ENCODE data around the gene MRPL1. TPM values are rescaled to one million over a fixed set of nuclear protein-coding genes. Genes with fewer than 3 reads are reported as not detected.
"Not testable (repeated sequence)": the region's sequence is repeated elsewhere in the genome, so short reads cannot be mapped to it uniquely, and the experiment has no call there.

Gene MRPL1
- total RNA-seq, 1 experiment from 2014 or later, result 33.2 TPM

DNA sequence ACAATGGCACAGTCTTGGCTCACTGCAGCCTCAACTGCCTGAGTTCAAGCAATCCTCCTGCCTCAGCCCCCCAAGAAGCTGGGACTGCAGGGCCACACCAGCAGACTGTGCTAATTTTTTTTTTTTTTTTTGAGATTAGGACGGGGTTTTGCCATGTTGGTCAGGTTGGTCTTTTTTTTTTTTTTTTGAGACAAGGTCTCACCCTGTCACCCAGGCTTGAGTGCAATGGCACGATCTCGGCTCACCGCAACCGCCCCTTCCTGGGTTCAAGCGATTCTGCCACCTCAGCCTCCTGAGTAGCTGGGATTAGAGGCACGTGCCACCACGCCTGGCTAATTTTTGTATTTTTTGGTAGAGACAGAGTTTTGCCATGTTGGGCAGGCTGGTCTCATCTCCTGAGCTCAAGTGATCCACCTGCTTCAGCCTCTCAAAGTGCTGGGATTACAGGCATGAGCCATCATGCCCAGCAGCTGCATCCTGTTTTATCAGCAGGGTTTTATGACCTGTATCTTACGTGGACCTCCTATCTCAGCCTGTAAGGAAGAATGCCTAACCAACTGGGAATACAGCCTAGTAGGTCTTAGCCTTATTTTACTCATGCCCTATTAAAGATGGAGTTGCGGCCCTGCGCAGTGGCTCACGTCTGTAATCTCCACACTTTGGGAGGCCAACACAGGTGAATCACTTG is 13.2 kb upstream of the MRPL1 start:
- no peak for DNase-seq (ENCODE audit: low spot score)

DNA sequence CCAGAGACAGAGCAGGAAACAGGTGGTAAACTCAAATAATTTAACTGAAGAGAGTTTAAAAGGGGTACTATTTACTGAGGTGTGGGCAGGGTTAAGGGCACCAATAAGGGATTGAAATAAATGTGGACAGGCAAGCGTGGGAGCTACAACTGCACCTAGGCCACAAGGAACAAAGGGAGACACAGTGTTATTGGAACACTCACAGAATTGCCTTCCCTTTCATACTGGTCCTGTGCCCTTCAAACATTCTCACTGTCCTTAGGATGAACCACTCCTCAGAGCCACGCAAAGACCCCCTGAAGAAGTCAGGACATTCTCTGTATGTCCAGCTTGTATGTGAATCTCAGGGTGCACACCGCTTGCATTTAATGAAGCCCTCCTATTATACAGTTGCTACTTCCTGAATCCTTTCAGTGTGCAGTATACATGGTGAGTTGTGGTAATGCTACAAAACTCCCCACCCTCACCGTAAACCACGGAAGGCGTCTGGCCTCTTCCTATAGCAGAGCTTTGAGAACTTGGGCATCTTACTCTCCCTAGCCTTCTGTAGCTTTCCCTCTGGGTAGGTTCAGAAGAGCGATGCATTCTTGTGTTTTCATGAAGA is 9.6 kb upstream of the MRPL1 start:
- DNase-seq (ENCODE audit: low spot score), result no peak

DNA sequence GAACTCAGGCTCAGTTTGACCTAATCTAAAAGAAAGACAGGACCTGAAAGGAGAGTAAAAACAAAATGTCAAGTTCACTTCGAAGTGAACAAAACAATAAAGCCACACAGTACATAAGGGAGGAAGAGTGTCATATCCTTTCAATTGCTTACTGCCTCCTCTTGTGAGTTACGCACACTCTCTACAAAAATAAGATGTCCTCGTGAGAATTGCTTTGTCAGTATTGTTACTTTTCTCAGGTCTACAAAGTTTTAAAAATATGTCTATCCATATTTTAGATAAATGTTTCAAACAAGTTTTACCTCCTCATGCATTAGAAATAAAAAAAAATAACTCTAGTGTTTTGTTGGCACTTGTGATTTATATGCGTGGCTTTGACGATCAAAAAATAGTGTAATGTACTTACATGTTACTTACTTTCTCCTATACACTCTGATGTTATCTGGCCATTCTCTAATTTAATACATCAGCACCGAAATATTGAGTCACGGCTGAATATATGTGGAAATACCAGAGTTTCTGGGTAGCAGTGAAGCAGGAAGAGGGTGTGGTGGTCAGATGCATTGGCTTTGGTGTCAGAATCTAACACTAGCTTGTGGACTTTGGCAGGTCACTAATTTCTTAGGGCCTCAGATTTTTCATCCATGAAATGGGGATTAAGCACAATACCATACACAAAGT is 8.1 kb upstream of the MRPL1 start:
- DNase-seq (ENCODE audit: low spot score), result no peak

DNA sequence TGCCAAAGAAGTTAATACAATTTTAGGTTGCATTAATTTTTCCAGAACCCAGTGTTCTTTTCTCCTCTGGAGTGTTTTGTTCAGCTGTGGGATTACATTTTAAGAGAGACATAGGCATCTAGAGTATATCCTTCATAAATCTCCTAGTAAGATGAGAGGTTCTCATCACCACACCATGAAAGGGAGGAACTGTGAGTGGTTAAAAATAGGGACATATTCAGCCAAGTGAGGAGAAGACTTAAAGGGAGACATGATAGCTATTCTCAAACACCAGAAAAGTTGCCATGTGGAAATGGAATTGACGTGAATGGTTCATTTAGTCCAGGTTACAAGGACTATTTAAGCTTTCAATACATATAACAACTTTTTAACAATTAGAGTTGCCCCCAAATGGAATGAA is 6.5 kb upstream of the MRPL1 start:
- DNase-seq (ENCODE audit: low spot score), result no peak

DNA sequence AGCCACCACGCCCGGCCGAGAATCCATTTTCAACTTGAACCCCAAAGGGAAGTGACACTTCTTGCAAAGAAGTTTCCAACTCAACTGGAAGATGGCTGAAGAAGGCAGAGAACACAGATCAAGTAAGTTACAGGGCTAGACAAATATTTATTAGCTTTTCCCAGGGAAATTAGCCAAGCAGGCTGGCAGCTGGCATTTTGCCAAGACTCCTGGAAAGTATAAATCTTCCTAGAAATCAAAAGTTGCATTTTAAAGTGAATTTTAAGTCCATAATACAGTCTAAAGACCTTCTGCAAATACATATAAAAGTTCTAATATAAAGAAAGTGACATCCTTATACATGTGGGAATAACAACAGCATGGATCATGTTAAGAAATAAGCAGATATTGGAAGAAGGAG is 3.4 kb upstream of the MRPL1 start:
- DNase-seq (ENCODE audit: low spot score), result no peak

DNA sequence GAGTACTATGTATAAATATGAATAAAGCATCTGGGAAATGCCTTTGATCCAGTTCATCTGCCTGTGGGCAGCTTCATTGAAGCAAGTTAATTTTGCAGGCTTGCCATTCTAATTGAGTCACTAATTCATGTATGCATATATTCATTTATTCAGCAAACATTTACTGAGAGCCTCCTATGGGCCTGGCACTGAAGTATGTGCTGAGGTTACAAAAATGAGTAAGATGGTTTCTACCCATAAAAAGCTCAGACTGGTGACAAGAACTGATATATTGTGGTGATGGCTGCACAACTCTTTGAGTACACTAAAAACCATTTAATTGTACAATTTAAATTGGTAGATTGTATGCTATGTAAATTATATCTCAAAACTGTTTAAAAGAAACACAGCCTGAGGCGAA is 1.1 kb upstream of the MRPL1 start:
- DNase-seq (ENCODE audit: low spot score), result no peak

DNA sequence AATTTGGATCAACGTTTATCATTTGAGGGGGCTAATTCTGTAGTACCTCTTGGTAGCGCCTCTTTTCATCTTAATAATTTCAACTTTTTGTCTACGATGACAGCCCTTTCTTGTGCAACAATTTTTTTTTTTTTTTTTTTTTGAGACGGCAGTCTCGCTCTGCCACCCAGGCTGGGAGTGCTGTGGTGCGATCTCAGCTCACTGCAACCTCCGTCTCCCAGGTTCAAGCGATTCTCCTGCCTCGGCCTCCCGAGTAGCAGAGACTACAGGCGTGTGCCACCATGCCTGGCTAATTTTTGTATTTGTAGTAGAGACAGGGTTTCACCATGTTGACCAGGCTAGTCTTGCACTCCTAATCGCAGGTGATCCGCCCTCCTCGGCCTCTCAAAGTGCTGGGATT is 711 bp downstream of the MRPL1 start:
- DNase-seq (ENCODE audit: low spot score), result not testable (repeated sequence)

DNA sequence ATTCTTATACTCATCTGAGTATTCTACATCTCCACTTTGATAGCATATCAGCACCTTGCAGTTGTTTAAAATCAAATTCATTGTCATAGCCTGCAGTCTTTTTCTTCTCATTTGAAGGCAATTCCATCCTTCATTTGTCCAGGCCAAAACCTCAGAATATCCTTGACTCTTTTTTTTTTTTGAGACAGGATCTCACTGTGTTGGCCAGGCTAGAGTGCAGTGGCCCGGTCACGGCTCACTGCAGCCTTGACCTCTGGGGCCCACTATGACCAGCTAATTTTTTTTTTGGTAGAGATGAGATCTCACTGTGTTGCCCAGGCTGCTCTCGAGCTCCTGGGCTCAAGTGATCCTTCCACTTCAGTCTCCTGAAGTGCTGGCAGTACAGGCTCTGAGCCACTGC is 2.6 kb downstream of the MRPL1 start:
- no peak for DNase-seq (ENCODE audit: low spot score)

DNA sequence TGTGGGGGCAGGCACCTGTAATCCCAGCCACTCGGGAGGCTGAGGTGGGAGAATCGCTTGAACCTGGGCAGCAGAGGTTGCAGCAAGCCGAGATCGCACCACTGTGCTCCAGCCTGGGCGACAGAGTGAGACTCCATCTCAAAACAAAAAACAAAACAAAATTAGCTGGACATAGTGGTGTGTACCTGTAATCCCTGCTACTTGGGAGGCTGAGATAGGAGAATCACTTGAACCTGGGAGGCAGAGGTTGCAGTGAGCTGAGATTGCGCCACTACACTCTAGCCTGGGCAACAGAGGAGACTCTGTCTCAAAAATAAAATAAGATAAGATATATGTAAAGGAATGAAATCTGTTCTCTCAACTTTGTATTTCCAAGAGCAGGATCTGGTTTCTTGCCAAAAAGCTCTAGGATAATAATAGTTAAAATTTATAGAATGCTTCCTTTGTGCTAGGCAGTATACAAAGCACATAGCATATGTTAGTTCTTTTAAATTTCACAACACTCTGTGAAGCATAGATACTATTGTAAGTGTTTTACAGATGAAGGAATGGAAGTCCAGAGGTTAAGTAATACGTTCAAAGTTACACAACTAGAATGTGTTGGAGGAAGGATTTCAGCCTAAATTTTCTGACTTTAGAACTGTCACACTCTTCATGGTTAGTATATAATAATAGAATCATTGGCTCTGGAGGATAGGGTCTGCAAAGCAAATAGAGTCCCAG is 10.3 kb downstream of the MRPL1 start:
- DNase-seq (ENCODE audit: low spot score), result no peak

DNA sequence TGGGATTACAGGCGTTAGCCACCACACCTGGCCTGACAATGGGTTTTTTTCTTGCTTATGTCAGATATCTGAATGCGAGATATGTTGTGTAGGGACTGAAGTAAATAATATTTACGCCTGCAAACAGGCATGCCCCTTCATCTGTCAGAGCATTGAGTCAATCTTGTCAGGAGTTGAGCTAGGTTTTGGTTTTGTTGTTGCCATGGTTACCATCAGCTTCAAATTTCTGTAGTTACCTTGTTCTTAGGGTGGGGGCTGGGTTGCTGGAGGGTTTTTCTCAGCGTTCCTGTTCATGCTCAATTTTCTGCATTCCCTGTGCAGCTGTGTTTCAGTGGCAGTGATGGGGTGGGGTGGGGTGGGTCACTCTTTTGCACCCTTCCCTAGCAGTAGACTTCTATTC is 14.5 kb downstream of the MRPL1 start:
- DNase-seq (ENCODE audit: low spot score), result no peak

DNA sequence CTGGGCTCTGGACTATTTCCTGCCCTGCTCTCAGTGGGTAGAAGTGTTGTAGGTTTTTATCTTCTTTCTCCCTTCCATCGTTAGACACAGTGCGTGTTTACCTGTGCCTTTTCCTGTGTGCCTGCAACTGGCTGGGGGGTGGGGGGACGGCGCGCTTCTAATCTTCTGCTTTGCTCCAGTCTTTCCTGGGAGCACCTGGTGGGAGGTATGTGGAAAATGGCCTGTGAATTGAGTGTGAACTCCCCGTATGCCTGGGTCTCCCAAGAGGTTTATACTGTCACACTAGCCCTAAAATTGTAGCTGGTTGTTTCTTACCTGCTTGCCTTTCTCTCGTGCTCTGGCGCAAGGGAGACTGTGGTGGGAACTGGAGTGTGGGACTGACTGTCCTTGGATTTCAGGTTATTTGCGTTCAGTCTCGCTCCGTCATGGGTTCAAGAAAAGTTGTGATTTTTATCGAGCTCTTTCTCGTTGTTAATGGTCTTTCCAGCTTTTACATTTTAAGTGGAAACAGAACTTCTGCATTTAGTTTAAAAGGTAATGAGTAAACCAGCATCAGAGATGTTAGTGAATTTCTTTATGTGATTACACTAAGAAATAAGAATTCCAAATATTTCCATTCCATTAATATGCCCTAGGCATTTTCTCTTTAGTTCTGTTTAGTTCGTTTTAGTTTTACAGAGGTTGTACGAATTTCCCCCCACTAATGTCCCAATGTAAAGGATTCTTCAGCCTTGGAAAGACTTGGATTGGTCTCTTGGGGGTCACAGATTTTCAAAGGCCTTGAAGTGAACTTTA is 15.3 kb downstream of the MRPL1 start:
- DNase-seq (ENCODE audit: low spot score), result no peak

DNA sequence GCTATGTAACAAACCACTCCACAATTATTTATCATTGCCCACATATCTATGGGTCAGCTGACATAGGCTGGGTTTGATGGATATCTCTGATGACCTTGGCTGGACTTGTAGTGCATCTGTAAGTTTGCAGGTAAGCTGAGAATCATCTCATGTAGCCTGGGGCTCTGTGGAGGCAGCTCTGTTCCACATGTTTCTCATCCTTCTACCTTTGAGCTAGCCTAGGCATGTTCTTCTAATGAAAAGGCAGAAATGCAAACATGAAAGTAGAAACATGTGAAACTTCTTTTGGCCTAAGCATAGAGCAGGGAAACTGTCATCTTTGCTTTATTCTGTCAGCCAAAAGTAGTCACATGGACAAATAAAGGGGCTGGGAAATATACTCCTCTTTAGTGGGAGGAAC is 18.2 kb downstream of the MRPL1 start:
- no peak for DNase-seq (ENCODE audit: low spot score)

DNA sequence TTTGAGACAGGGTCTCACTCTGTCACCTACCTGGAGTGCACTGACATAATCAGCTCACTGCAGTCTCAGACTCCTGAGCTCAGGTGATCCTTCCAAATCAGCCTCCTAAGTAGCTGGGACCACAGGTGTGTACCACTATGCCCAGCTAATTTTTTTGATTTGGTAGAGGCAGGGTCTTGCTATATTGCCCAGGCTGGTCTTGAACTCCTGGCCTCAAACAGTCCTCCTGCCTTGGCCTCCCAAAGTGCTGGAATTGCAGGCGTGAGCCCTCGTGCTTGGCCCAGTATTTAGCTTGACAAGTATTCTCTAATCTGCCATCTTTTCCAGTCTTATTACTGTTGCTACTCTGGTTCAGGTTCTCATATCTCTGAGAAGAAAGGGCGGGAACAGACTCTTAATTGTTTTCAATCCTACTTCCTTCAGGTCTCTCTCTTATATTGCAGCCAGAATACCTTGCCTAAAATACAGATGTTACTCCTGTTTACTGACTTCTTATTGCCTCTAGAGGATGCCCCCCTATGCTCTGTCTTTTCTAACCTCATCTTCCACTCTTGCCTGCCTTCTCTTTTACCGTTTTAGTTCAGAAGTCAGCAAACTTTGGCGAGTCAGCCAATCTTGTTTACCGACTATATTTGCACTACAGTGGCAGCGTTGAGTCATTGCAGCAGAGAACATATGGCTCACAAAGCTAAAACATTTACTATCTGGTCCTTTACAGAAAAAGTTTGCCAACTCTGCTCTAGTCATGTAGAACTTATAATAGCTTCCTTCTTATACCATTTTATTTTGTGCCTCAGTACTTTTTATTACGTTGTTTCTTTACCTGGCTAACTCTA is 19.0 kb downstream of the MRPL1 start:
- DNase-seq (ENCODE audit: low spot score), result peak; percentile 5

DNA sequence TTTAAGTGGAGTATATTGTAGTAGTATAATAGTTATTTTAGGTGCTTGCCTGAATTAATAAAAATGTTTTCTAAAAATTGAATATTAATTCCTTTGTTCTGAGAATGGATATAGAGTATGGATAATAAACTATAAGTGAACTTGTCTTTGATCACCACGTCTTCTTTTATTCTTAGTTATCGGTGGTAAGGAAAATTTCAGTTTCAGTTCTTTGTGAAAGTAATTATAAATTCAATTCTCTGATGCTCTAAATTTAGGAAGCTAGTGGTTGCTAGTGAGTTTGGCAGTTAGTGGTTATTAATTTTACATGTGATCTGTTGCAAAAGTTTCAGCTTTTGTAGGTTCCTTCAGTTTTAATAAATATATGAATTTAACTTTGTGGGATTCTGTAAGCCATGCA is 30.8 kb downstream of the MRPL1 start:
- no peak for DNase-seq (ENCODE audit: low spot score)

DNA sequence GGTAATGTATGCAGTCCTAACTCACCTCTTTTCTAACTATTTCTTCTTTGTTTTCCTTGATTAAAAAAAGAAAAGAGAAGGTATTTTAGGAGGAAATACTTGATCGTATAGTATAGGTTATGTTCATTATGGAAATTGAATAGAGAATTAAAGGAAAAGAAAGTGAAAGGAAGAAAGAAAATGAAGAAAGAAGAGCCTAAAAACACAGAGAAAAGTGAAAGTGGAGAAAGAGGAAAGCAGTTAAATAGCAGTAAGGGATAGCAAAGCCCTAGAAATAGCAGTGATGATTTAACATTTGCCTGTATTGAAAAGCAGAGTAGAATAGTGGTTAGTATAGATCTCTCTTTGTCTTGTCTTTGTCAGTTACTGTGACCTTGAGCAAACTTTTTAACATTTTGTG is 37.0 kb downstream of the MRPL1 start:
- DNase-seq (ENCODE audit: low spot score), result no peak

DNA sequence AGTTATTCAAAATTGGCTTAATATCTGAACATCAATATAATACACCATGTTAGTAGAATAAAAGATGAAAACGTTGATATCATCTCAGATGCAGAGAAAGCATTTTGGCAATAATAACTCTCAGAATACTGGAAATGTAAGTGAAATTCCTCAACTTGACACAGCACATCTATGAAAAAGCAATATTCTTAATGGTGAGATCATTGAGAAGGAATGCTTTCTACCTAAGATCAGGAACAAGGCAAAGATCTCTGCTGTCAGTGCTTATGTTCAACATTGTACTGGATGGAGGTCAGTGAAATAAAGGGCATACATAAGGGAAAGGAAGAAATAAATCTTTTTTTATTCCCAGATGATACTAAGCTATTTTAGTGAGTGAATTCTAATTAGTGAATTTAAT is 40.6 kb downstream of the MRPL1 start:
- DNase-seq (ENCODE audit: low spot score), result no peak

DNA sequence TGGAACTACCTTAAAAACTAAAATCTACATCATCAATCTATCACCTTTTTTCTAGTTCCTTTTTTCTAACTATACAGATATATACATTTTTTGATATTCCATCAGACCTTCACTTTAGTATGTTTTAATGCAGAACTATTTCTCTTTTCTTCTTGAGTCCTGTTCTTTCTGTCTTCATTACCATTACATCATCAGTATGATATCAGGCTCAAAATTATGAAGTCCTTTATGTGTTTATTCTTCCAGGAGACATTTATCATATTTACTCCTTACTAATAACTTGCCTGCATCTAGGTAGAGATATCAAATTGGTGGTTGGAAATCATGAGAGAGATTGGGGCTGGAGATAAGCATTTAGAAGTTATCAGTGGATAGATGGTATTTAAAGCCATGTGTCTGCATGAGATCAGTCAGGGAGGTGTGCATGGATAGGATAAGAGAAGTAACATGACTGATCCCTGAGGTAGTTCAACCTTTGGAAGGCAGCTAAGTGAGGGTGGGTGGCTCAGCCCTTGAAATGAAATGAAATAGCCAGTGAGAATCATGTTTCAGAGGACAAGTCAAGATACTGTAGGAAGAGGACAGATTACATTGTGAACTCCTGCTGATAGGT is 43.1 kb downstream of the MRPL1 start:
- no peak for DNase-seq (ENCODE audit: low spot score)

DNA sequence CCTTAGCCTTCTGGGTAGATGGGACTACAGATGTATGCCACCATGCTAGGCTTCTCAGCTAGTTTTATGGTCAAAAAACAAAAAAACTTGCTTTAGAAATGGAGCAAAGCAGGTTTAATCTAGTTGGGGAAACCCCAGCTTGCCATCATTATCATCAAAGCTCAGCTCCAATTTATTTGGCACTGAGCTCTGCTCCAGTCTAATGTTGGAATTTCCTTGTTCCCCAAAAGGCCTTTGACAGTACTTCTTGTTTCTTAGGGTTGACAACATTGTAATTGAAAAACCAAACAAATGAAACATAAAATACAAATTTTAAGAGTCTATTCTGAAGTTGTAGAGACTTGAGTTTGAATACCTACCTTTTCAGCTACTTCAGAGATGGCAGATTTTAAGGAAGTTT is 48.0 kb downstream of the MRPL1 start:
- no peak for DNase-seq (ENCODE audit: low spot score)

DNA sequence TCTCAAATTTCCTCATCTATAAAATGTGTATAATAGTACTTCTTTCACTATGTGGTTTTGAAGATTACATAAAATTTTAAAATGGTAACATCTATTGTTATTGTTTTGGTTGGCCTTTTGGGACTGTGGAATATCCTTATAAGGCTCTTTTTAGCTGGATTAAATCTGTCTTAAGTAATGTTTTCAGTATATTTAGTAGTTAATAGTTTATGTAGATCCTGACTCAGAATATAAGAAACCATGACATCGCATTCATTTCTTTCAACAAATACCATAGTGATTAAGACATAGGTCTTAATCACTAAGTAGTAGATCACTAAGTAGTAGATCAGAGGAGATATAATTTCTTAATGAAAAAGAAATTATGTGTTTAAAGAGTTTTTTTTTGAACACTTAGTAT is 48.5 kb downstream of the MRPL1 start:
- no peak for DNase-seq (ENCODE audit: low spot score)

DNA sequence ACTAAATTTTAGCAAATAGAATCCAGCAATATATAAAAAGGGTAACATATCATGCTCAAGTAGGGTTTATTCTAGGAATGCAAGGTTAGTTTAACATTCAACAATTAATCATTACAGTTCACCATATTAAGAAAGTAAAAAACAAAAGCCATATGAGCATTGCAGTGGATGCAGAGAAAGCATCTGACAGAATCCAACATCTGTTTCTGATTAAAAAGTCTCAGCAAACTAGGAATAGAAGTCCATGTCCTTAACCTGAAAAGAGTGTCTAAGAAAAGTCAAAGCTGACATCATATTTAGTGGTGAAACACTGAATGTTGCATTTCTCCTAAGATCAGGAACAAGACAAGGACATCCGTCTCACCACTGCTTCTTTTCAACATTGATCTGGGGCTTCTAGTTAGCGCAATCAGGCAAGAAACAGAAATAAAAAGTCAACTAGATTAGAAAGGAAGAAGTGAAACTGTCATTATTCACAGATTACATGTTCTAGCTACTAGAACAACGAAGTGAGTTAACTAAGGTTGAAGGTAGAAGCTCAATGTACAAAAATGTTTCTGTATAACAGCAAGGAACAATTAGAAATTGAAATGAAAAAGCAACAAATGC is 49.3 kb downstream of the MRPL1 start:
- DNase-seq (ENCODE audit: low spot score), result no peak
